ENCODE measurements around the gene SCUBE1. TPM values are rescaled to one million over a fixed set of nuclear protein-coding genes. Genes with fewer than 3 reads are reported as not detected.

SCUBE1 gene
- total and polyA plus RNA-seq, 2 of the 4 experiments (the other 2 are of a cell fraction) = not detected

- ATAC-seq (ENCODE audit: low read depth) = no peak
- DNase-seq = no peak
- Histone ChIP-seq H3K56ac (ENCODE audit: extremely low read depth, insufficient read depth, low read length) (no peak overlapping the region), H4K91ac (ENCODE audit: insufficient read depth, low read depth, low read length) (no peak overlapping the region), H2BK20ac (ENCODE audit: low read depth, low read length) (no peak overlapping the region), H2AFZ (replicated peaks; ENCODE audit: low read length, poor library complexity) (no peak overlapping the region), H3K4ac (ENCODE audit: low read depth, low read length) (no peak overlapping the region), H3K9me1 (ENCODE audit: insufficient read depth, low read length) (no peaks in the 10 kb centered on the region), H3K4me1 (ENCODE audit: control insufficient read depth, insufficient read depth, low read length) (peaks cover 2% of the 10 kb centered on the region; the same call in 1 of the 2 replicates), H3K18ac (ENCODE audit: low read depth, low read length) (no peak overlapping the region), H3K9ac (ENCODE audit: low read depth, low read length) (no peak overlapping the region), H2BK120ac (ENCODE audit: low read depth, low read length) (no peak overlapping the region), H3K4me3 (ENCODE audit: insufficient read depth, low read depth, low read length) (no peak overlapping the region), H4K20me1 (ENCODE audit: insufficient read depth, low read length) (no peaks in the 10 kb centered on the region), H4K5ac (ENCODE audit: low read depth, low read length) (no peak overlapping the region), H3K79me1 (ENCODE audit: low read depth in 1 of 2, low read length in 2 of 2) (no peaks in the 10 kb centered on the region), H3K9me3 (ENCODE audit: control insufficient read depth, insufficient read depth, low read length) (no peaks in the 10 kb centered on the region), H2AK9ac (replicated peaks; ENCODE audit: low read depth, low read length, poor library complexity) (no peak overlapping the region), H3K23ac (ENCODE audit: low read depth, low read length) (no peak overlapping the region), H3K4me2 (ENCODE audit: low read depth, low read length) (no peak overlapping the region), H4K8ac (ENCODE audit: low read depth in 2 of 2, low read length in 2 of 2) (no peak overlapping the region), H3K36me3 (ENCODE audit: control insufficient read depth, insufficient read depth, low read length) (no peaks in the 10 kb centered on the region), H3K14ac (replicated peaks; ENCODE audit: low read depth, low read length) (no peak overlapping the region), H2BK15ac (ENCODE audit: low read depth, low read length) (no peak overlapping the region), H3K27ac (ENCODE audit: insufficient read depth, low read length) (no peak overlapping the region), H2BK5ac (ENCODE audit: low read depth, low read length, poor library complexity, severe bottlenecking) (no peak overlapping the region), H2AK5ac (ENCODE audit: low read depth, low read length) (no peak overlapping the region), H3K27me3 (ENCODE audit: control insufficient read depth, insufficient read depth, low read length) (peaks cover 46% of the 10 kb centered on the region)
- BruUV-seq (replicated peaks) = no TSS peak
- intact Hi-C loops (cut with micrococcal nuclease) (no loop called here), in situ Hi-C loops (cut with MboI; ENCODE audit: low sequenced_read_pairs) (no loop called here), dilution Hi-C loops (cut with HindIII; ENCODE audit: low sequenced_read_pairs, unreplicated experiment) (no loop called here)
- POLR2A ChIA-PET (ENCODE audit: unreplicated experiment) = no interaction called here
- WGBS, 2 experiments (ENCODE audit: extremely low coverage in 2 of 2, insufficient read length in 1 of 2) = 20% methylated on average over 1 of the region's 8 CpGs; no CpG with 5 or more reads in 1 of the 2 experiments
- CTCF ChIA-PET = no interaction called here
- no peak for TF ChIP-seq CEBPB (IDR thresholded peaks at IDR 0.05; ENCODE audit: low read depth, low read length)
- no peak for TF ChIP-seq RCOR1 (IDR thresholded peaks at IDR 0.05; ENCODE audit: insufficient replicate concordance, low read length)
- TF ChIP-seq CTCF (conservative IDR thresholded peaks at IDR 0.05; ENCODE audit: low read depth, low read length) = no peak
- TF ChIP-seq MAZ (IDR thresholded peaks at IDR 0.05; ENCODE audit: borderline replicate concordance, low read depth, low read length) = no peak
- no peak for TF ChIP-seq SMC3 (IDR thresholded peaks at IDR 0.05; ENCODE audit: low read depth, low read length)
- TF ChIP-seq POLR2A (IDR thresholded peaks at IDR 0.05; ENCODE audit: low read depth, low read length) = no peak
- no peak for TF ChIP-seq MXI1 (IDR thresholded peaks at IDR 0.05; ENCODE audit: borderline replicate concordance, low read depth, low read length)
- no peak for TF ChIP-seq RFX5 (IDR thresholded peaks at IDR 0.05; ENCODE audit: low read depth, low read length)
- TF ChIP-seq BHLHE40 (IDR thresholded peaks at IDR 0.05; ENCODE audit: low read depth, low read length) = no peak
- no peak for TF ChIP-seq NFE2L2 (IDR thresholded peaks at IDR 0.05; ENCODE audit: low read depth, low read length)
- no peak for TF ChIP-seq USF2 (IDR thresholded peaks at IDR 0.05; ENCODE audit: low read depth, low read length)
- no peak for TF ChIP-seq RAD21 (IDR thresholded peaks at IDR 0.05; ENCODE audit: low read length)
- no peak for TF ChIP-seq FOS (IDR thresholded peaks at IDR 0.05; ENCODE audit: low read depth, low read length)
- no peak for TF ChIP-seq ELK1 (IDR thresholded peaks at IDR 0.05; ENCODE audit: borderline replicate concordance, low read depth, low read length)
- TF ChIP-seq CHD1 (IDR thresholded peaks at IDR 0.05; ENCODE audit: low read depth, low read length) = no peak
- TF ChIP-seq MAFK (IDR thresholded peaks at IDR 0.05; ENCODE audit: low read depth, low read length) = no peak
Observed at GRCh38 chr22:43305806-43306205, 37.4 kb downstream of the SCUBE1 start.

Data from IMR-90 (cell line).